ENCODE measurements around the gene ATAT1. TPM values are rescaled to one million over a fixed set of nuclear protein-coding genes. Genes with fewer than 3 reads are reported as not detected.

ATAT1 gene
- total and polyA plus RNA-seq, 9 of the 15 experiments (the other 6 are each of a cell fraction or from before 2014, with no cell fraction given), result 0.65 to 5.8 (median 1.6) TPM

GRCh38 chr6:30687659-30688431, 61.2 kb downstream of the ATAT1 start:
- DNase-seq (ENCODE audit: extremely low read depth in 1 of 4, low spot score in 3 of 4) (peak in 3 of 4 experiments; percentile 43 to 52 (median 46)), ATAC-seq (no peak), FAIRE-seq (no peak)
- Histone ChIP-seq H3K9me3 (replicated peaks; ENCODE audit: control insufficient read depth, insufficient read depth, low read depth, low read length) (no peaks in the 10 kb centered on the region), H3K4me1 (replicated peaks in 1 of 2; ENCODE audit: control insufficient read depth in 2 of 2, insufficient read depth in 2 of 2, low read length in 2 of 2) (peaks cover 46 to 81% of the 10 kb centered on the region in 2 experiments), H3K36me3 (ENCODE audit: control insufficient read depth, insufficient read depth, low read length) (peaks cover 11% of the 10 kb centered on the region; the same call in 2 of the 3 replicates), H3K4me3 (peak overlapping the region; percentile 81), H3K9ac (ENCODE audit: insufficient read depth in 1 of 2, low read depth in 2 of 2, low read length in 2 of 2) (peak overlapping the region; percentile 75 to 95), H3K4me2 (ENCODE audit: insufficient read depth, low read length) (peak overlapping the region; percentile 97), H3K79me2 (ENCODE audit: control insufficient read depth, insufficient read depth, low read length) (peaks cover 72% of the 10 kb centered on the region), H3K27ac (ENCODE audit: extremely low read depth, low read depth, low read length) (peak overlapping the region; percentile 88), H3K27me3 (ENCODE audit: control insufficient read depth in 2 of 2, insufficient read depth in 2 of 2, low read length in 2 of 2) (no peaks in the 10 kb centered on the region), H4K20me1 (replicated peaks; ENCODE audit: control insufficient read depth, insufficient read depth, low read length) (no peaks in the 10 kb centered on the region), H2AFZ (ENCODE audit: low read depth, low read length) (peak overlapping the region; percentile 81), H3K9me1 (ENCODE audit: control insufficient read depth, insufficient read depth, low read length) (no peaks in the 10 kb centered on the region)
- in situ Hi-C loops (cut with MboI), result no loop called here
- WGBS (ENCODE audit: insufficient coverage, low coverage, missing lambda C conversion rate), result 14% methylated on average over 22 of the region's 22 CpGs
- ChIA-PET CTCF (ENCODE audit: low intra/inter-chr PET ratio) (no interaction called here), POLR2A (interaction anchor here (0.6 to 23.5 kb wide), 9 partner anchors 9 to 976 kb away, joined by 3 to 524 read pairs (median 6); partner anchors contain the start of genes DHX16, MDC1 and TUBB)
- TSS peak; percentile 38 for BruUV-seq (replicated peaks)
- intact Hi-C loops (cut with micrococcal nuclease), result loop anchor here (1.0 to 10.0 kb wide), 2 partner anchors 29 to 127 kb away; partner anchors contain the start of gene MDC1
- TF ChIP-seq POLR2G (IDR thresholded peaks at IDR 0.05; ENCODE audit: low read depth, low read length) (no peak), TAF7 (tag; IDR thresholded peaks at IDR 0.05) (no peak), SMARCA4 (IDR thresholded peaks at IDR 0.05) (no peak; the same call in 1 of the 2 replicates), SOX6 (IDR thresholded peaks at IDR 0.05) (no peak), ZNF263 (CRISPR knock-in tag; IDR thresholded peaks at IDR 0.05; ENCODE audit: borderline replicate concordance) (no peak), RAD51 (IDR thresholded peaks at IDR 0.05; ENCODE audit: borderline replicate concordance, low read depth) (no peak), TCF7L2 (IDR thresholded peaks at IDR 0.05; ENCODE audit: low read depth, low read length) (no peak), L3MBTL2 (IDR thresholded peaks at IDR 0.05) (0 out of 2 replicates have a peak, but pooled peaks have one; percentile 6), MED1 (CRISPR knock-in tag; IDR thresholded peaks at IDR 0.05; ENCODE audit: borderline replicate concordance) (no peak), ESRRB (CRISPR knock-in tag; IDR thresholded peaks at IDR 0.05; ENCODE audit: borderline replicate concordance) (no peak), MECOM (CRISPR knock-in tag; IDR thresholded peaks at IDR 0.05) (no peak), FOSL1 (tag; conservative IDR thresholded peaks at IDR 0.05) (peak; percentile 71), KLF6 (CRISPR knock-in tag; IDR thresholded peaks at IDR 0.05; ENCODE audit: borderline replicate concordance) (no peak; the same call in 1 of the 2 replicates), HNRNPL (IDR thresholded peaks at IDR 0.05; ENCODE audit: low read depth, low read length) (no peak), ZNF384 (IDR thresholded peaks at IDR 0.05; ENCODE audit: low read depth, low read length) (no peak), CREB5 (CRISPR knock-in tag; IDR thresholded peaks at IDR 0.05) (no peak), IRF9 (tag; IDR thresholded peaks at IDR 0.05) (no peak), ZNF224 (CRISPR knock-in tag; IDR thresholded peaks at IDR 0.05) (no peak)
- TF ChIP-seq, protein P1, sequence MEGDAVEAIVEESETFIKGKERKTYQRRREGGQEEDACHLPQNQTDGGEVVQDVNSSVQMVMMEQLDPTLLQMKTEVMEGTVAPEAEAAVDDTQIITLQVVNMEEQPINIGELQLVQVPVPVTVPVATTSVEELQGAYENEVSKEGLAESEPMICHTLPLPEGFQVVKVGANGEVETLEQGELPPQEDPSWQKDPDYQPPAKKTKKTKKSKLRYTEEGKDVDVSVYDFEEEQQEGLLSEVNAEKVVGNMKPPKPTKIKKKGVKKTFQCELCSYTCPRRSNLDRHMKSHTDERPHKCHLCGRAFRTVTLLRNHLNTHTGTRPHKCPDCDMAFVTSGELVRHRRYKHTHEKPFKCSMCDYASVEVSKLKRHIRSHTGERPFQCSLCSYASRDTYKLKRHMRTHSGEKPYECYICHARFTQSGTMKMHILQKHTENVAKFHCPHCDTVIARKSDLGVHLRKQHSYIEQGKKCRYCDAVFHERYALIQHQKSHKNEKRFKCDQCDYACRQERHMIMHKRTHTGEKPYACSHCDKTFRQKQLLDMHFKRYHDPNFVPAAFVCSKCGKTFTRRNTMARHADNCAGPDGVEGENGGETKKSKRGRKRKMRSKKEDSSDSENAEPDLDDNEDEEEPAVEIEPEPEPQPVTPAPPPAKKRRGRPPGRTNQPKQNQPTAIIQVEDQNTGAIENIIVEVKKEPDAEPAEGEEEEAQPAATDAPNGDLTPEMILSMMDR (IDR thresholded peaks at IDR 0.05 in 2 of 3, conservative IDR thresholded peaks at IDR 0.05 in 1 of 3; ENCODE audit: insufficient read depth in 2 of 3, low read depth in 1 of 3, low read length in 3 of 3), result peak in 1 of 3 experiments; percentile 27; a peak in 1 of 6 replicates

All from K562 (cell line).